GM12892 (cell line): ENCODE data around the gene OPCML.

ENCODE experiments used
- POLR2A ChIP-seq: IDR thresholded peaks from 2 replicates; pipeline ENCODE4 v1.6.1; 2011; ENCODE audit warnings: low read depth, low read length, control low read depth
- POLR2AphosphoS5 ChIP-seq: IDR thresholded peaks from 2 replicates; pipeline ENCODE4 v1.6.1; 2011; ENCODE audit warnings: low read depth, low read length, control low read depth
- TAF1 ChIP-seq: IDR thresholded peaks from 2 replicates; pipeline ENCODE4 v1.6.1; 2011; ENCODE audit warnings: low read depth, mild to moderate bottlenecking, control low read depth, low read length, borderline replicate concordance

GRCh38 chr11:132692891-132693290, 839.4 kb downstream of the OPCML start:
- no peak for TF ChIP-seq POLR2A
- no peak for TF ChIP-seq POLR2AphosphoS5
- no peak for TF ChIP-seq TAF1
